Head of caudate nucleus (tissue), 42 donors: ENCODE results near the gene PTPN23.
A peak's percentile ranks its signal among the peaks of the same experiment; 100 is the strongest.
"Not testable (repeated sequence)": the region's sequence is repeated elsewhere in the genome, so short reads cannot be mapped to it uniquely, and the experiment has no call there.

ENCODE experiments used
- DNase-seq, 42 donors: peaks; one replicate each; pipeline versions ENCODE4 v3.0.0 to v3.0.0-alpha.2; 2020 to 2021; ENCODE audit warnings: mixed read lengths in 7 of 42
- intact Hi-C: fragments of 100-400 bp; cut with DNase I; formaldehyde crosslinking; loops from one replicate; pipeline ENCODE4 v1.15.0; 2022

Gene PTPN23

GRCh38 chr3:47365213-47366153 is 15.3 kb upstream of the PTPN23 start:
- DNase-seq: peak in 1 of 42 donors; percentile 45
- intact Hi-C loops: no loop called here

GRCh38 chr3:47366833-47367232 is 14.0 kb upstream of the PTPN23 start:
- DNase-seq: no peak
- intact Hi-C loops: no loop called here

GRCh38 chr3:47367631-47368030 is 13.2 kb upstream of the PTPN23 start:
- intact Hi-C loops: no loop called here
- no peak for DNase-seq

- intact Hi-C loops, DNase-seq: not testable (repeated sequence)
Measured at GRCh38 chr3:47370020-47370419, 10.8 kb upstream of the PTPN23 start.

- DNase-seq: peak in 17 of 42 donors; percentile 11 to 64 (median 28)
- intact Hi-C loops: no loop called here
Measured at GRCh38 chr3:47370887-47371697, 9.7 kb upstream of the PTPN23 start.

- intact Hi-C loops: no loop called here
Measured at GRCh38 chr3:47374587-47374986, 6.2 kb upstream of the PTPN23 start.

GRCh38 chr3:47376393-47376792 is 4.4 kb upstream of the PTPN23 start:
- no peak for DNase-seq
- intact Hi-C loops: no loop called here

More at GRCh38 chr3:47374587-47374986, 6.2 kb upstream of the PTPN23 start:
- DNase-seq: no peak

- intact Hi-C loops: no loop called here
Measured at GRCh38 chr3:47377186-47377585, 3.6 kb upstream of the PTPN23 start.

GRCh38 chr3:47378869-47379268 is 2.0 kb upstream of the PTPN23 start:
- no peak for DNase-seq

More at GRCh38 chr3:47377186-47377585, 3.6 kb upstream of the PTPN23 start:
- DNase-seq: peak in 1 of 42 donors; percentile 15

GRCh38 chr3:47379411-47379899 is 1.4 kb upstream of the PTPN23 start:
- intact Hi-C loops: no loop called here
- DNase-seq: no peak

More at GRCh38 chr3:47378869-47379268, 2.0 kb upstream of the PTPN23 start:
- intact Hi-C loops: no loop called here

GRCh38 chr3:47380026-47380600 is 708 bp upstream of the PTPN23 start:
- peak in 1 of 42 donors; percentile 6 for DNase-seq
- intact Hi-C loops: loop anchor here (5.0 to 10.0 kb wide), 3 partner anchors 95 to 218 kb away; partner anchors contain the start of genes KIF9, KLHL18, SCAP and SETD2

- intact Hi-C loops: loop anchor here (5.0 to 10.0 kb wide), 3 partner anchors 96 to 219 kb away; partner anchors contain the start of genes KIF9, KLHL18, SCAP and SETD2
- peak; percentile 30 to 86 (median 71) for DNase-seq
Measured at GRCh38 chr3:47381317-47382157, 716 bp downstream of the PTPN23 start.

- DNase-seq: no peak
- intact Hi-C loops: loop anchor here (5.0 to 10.0 kb wide), 3 partner anchors 93 to 222 kb away; partner anchors contain the start of genes KIF9, KLHL18, SCAP and SETD2
Measured at GRCh38 chr3:47384425-47384824, 3.6 kb downstream of the PTPN23 start.

- no peak for DNase-seq
- intact Hi-C loops: loop anchor here (10.0 kb wide), 1 partner anchor 100 kb away; the partner anchor contains the start of genes KIF9 and KLHL18
Measured at GRCh38 chr3:47385007-47385406, 4.2 kb downstream of the PTPN23 start.

- no peak for DNase-seq
- intact Hi-C loops: loop anchor here (10.0 kb wide), 1 partner anchor 101 kb away; the partner anchor contains the start of genes KIF9 and KLHL18
Measured at GRCh38 chr3:47385796-47386195, 5.0 kb downstream of the PTPN23 start.

GRCh38 chr3:47392933-47393332 is 12.1 kb downstream of the PTPN23 start:
- no peak for DNase-seq
- intact Hi-C loops: no loop called here

- intact Hi-C loops: no loop called here
Measured at GRCh38 chr3:47394140-47394870, 13.5 kb downstream of the PTPN23 start.

More at GRCh38 chr3:47394140-47394870, 13.5 kb downstream of the PTPN23 start:
- DNase-seq: no peak
